GM12872 (cell line): ENCODE results near the gene LRRC47.

Source experiments
- TF ChIP-seq, protein P1 (sequence below): IDR thresholded peaks from 3 replicates; pipeline ENCODE4 v1.5.1; 2011; ENCODE audit warnings: low read depth, mild to moderate bottlenecking, low read length, moderate library complexity; ENCODE audit not compliant: insufficient read depth

Gene LRRC47

DNA sequence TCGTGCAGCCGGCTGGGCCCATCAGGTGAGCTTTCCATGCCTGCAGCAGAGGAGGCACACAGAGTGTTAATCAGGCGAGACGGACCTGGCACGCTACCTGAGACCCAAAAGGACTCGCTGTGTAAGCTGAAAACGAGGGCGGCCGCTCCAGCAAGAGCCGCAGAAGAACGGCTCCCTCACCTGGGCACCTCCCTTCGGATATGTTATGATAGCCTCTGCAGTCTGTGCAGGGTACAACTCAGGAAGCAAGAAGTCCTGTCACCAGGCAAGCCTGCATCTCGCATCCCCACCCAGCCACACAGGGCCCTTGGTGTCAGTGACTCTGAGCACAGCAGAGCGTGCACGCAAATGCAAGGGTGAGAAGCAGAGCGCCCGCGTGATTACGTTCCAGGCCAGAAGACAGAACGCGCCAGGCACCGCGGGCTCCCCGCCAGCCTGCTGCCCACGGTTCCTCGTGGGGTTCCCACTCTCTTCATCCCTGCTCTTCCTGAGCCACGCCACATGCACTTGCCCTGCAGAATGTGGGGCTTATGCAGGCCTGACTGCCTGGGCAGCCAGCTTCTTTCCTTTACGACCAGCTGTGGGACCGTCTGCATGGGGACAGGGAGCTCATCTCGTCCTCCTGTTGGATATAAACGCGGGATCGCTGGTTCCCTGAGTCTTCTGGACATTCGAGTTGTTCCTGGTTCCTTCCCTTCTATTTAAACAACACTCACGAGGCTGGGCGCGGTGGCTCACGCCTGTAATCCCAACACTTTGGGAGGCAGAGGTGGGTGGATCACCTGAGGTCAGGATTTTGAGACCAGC, 20.2 kb upstream of the LRRC47 start:
- TF ChIP-seq, protein P1, sequence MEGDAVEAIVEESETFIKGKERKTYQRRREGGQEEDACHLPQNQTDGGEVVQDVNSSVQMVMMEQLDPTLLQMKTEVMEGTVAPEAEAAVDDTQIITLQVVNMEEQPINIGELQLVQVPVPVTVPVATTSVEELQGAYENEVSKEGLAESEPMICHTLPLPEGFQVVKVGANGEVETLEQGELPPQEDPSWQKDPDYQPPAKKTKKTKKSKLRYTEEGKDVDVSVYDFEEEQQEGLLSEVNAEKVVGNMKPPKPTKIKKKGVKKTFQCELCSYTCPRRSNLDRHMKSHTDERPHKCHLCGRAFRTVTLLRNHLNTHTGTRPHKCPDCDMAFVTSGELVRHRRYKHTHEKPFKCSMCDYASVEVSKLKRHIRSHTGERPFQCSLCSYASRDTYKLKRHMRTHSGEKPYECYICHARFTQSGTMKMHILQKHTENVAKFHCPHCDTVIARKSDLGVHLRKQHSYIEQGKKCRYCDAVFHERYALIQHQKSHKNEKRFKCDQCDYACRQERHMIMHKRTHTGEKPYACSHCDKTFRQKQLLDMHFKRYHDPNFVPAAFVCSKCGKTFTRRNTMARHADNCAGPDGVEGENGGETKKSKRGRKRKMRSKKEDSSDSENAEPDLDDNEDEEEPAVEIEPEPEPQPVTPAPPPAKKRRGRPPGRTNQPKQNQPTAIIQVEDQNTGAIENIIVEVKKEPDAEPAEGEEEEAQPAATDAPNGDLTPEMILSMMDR = no peak

DNA sequence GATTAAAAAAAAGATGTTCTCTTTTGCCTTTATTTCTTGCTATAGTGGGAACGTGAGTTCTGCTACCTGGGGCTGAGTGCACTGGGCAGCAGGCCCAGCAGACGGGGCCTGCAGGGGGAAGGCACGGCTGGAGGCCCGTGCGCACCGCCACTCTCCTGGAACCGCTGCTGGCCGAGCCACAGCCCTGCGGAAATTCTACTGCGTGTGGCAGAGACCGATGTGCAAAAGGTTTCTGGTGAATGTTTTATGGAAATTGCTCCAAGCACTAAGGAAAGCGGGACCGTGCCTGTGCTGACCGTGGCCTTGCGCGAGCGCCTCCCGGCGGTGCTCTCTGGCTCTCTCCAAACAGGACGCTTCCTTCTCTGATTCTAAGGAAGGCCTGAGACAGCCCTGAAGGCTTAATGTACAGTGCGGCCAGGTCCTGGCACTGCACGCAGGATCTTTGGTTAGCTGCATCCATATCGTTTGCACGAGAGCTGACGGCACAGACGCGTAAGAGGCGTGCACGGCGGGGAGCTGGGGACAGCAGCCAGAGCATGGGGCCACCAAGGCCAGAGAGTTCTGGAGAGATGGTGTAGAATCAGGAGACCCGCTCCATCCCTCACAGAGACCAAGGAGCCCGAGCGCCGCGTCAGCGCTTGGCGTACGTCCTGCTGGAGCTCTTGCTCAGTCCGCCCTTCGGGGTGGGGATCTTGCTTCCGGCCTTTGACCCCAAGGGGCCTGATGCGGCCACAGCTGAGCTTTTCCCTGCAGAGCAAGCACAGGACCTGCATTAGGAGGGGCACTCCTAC, 18.7 kb upstream of the LRRC47 start:
- TF ChIP-seq, protein P1 = no peak

DNA sequence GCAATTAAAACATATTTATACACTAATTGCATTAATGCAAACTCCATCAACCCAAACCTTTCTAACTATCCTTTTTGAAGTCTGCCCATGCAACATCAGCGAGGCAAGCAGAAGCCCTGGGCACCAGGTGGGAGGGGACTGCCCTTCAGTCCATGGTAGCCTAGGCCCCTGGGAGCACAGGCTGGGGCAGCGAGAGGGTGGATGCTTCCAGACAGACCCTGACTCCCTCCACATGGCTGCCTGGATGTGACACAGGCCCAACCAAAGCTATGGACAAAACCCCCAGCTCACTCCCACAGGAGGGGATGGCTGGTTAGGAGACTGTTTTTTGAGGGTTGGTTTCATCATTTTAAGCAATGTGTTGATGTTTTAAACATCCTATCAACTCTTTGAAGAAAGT, 17.8 kb upstream of the LRRC47 start:
- TF ChIP-seq, protein P1 = no peak

DNA sequence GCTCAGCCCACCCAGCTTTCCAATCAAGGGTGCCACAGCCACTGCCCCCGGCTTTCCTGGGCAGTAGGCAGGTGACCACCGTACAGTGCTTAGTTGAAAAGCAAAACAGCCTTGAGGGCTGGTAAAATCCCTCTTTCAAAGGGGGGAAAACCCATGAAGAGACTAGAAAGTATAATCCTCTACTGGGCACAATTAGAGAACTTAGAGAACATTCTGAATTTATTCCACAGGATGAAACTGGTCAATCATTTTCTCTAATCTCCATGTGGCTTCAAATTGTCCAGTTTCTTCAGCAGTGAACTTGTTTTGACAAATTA, 15.3 kb upstream of the LRRC47 start:
- TF ChIP-seq, protein P1 = no peak

DNA sequence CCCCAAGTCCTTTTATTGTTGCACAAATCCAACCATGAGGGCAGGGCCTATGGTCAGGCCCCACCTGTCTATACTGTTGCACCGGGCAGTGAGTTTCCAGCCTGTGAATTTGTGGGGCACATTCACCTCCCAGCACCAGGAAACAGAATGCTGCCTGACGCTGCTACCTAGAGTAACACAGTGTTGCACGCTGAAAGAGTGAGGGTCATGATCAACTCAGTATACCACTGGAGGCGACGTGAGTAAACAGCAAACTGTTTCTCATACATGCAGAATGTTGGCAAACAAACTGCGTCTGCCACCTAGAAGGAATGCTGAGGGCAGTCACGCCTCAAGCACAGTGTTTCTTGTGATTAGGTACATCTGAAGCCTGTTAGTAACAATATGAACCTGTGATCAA, 13.4 kb upstream of the LRRC47 start:
- TF ChIP-seq, protein P1 = no peak

DNA sequence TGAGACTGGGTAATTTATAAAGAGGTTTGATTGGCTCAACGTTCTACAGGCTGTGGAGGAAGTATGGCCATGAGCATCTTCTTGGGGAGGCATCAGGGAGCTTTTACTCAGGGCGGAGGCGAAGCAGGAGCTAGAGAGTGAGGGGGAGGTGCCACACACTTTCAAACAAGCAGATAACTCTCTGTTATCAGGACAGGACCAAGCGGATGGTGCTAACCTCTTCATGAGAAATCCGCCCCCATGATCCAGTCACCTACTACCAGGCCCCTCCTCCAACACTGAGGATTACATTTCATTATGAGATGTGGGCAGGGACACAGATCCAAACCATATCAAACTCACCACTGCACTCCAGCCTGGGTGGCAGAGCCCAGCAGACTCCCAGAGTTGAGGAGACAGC, 11.5 kb upstream of the LRRC47 start:
- TF ChIP-seq, protein P1 = no peak

DNA sequence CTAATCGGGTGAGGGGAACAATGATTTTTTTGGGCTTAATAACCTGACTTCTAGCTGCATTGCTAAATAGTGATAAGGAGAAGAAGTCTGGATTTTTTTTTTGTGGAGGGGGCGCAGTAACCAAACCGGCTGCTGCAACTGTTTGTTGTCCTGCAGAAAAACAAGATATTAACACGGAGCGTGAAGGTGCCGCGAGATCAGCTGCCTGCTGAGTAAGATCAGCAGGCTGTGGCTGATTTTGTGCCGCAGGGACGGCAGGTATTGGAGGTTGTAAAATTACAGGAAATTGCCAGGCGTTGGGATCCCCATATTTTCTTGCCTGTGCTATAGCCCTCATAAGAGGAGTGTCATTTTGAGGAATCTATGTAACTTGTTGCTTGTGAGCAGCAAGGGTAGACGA, 8.7 kb upstream of the LRRC47 start:
- TF ChIP-seq, protein P1 = no peak
